GM15510 (cell line): ENCODE measurements around the gene TLE4.

Experiments
- POLR2A ChIP-seq: IDR thresholded peaks from 3 replicates; pipeline ENCODE4 v1.6.1; 2011; ENCODE audit warnings: borderline replicate concordance; ENCODE audit not compliant: insufficient read length; ENCODE audit errors: extremely low read depth

The TLE4 gene

GRCh38 chr9:79664375-79664831 lies 92.6 kb downstream of the TLE4 start:
- no peak for TF ChIP-seq POLR2A

GRCh38 chr9:79665369-79665768 lies 93.6 kb downstream of the TLE4 start:
- TF ChIP-seq POLR2A, result no peak

- TF ChIP-seq POLR2A, result no peak
These were observed 94.2 kb downstream of the TLE4 start for GRCh38 chr9:79665931-79666330.

GRCh38 chr9:79667120-79667519 lies 95.4 kb downstream of the TLE4 start:
- TF ChIP-seq POLR2A, result no peak

- no peak for TF ChIP-seq POLR2A
These were observed 96.2 kb downstream of the TLE4 start for GRCh38 chr9:79667817-79668436.

GRCh38 chr9:79668956-79669355 lies 97.2 kb downstream of the TLE4 start:
- no peak for TF ChIP-seq POLR2A

- TF ChIP-seq POLR2A, result no peak
These were observed 98.7 kb downstream of the TLE4 start for GRCh38 chr9:79670269-79670961.

- no peak for TF ChIP-seq POLR2A
These were observed 99.8 kb downstream of the TLE4 start for GRCh38 chr9:79671558-79671957.

- no peak for TF ChIP-seq POLR2A
These were observed 100.5 kb downstream of the TLE4 start for GRCh38 chr9:79672236-79672635.

GRCh38 chr9:79672891-79673290 lies 101.1 kb downstream of the TLE4 start:
- no peak for TF ChIP-seq POLR2A

GRCh38 chr9:79673614-79674013 lies 101.8 kb downstream of the TLE4 start:
- no peak for TF ChIP-seq POLR2A

GRCh38 chr9:79674052-79674777 lies 102.5 kb downstream of the TLE4 start:
- no peak for TF ChIP-seq POLR2A

- TF ChIP-seq POLR2A, result no peak
These were observed 109.8 kb downstream of the TLE4 start for GRCh38 chr9:79681576-79681975.

GRCh38 chr9:79682076-79682736 lies 110.4 kb downstream of the TLE4 start:
- TF ChIP-seq POLR2A, result no peak

GRCh38 chr9:79684059-79684458 lies 112.3 kb downstream of the TLE4 start:
- TF ChIP-seq POLR2A, result no peak
